Endothelial cell of umbilical vein (primary cell): ENCODE measurements around the gene LAMC1. TPM values are rescaled to one million over a fixed set of nuclear protein-coding genes. Genes with fewer than 3 reads are reported as not detected.

Source experiments
- BruUV-seq: library from RNA; stranded (reverse); fragments of 400-500 nt; replicated peaks from 2 replicates; lab custom pipeline; 2021; lab: Mats Ljungman, UMichigan
- CTCF ChIA-PET: fragments of 300-600, 350-600 bp; sonication (Branson Sonifier 250); formaldehyde crosslinking; loops from one replicate; lab custom pipeline; 2021; ENCODE audit warnings: antibody characterized with exemption, inconsistent platforms; lab: Charles Lee
- POLR2A ChIA-PET: fragments of 300-600, 350-600 bp; sonication (Branson Sonifier 250); formaldehyde crosslinking; loops from one replicate; lab custom pipeline; 2021; ENCODE audit warnings: antibody characterized with exemption, inconsistent platforms; lab: Charles Lee
- DNase-seq: peaks from one replicate; pipeline ENCODE4 v3.0.0-alpha.2; 2011; ENCODE audit warnings: low read depth, low spot score
- FAIRE-seq: peaks from 2 replicates; lab custom pipeline; 2011; peaks lifted over from hg19 to GRCh38; lab: Jason Lieb, UNC
- H2AFZ ChIP-seq: 2 replicates; pipeline ENCODE4 v1.6.0; 2012; ENCODE audit warnings: low read depth, low read length, control low read depth, inconsistent platforms
- H3K27ac ChIP-seq: 2 replicates; pipeline ENCODE4 v1.5.1; 2011; ENCODE audit warnings: low read depth, mild to moderate bottlenecking, control low read depth, low read length, moderate library complexity; ENCODE audit not compliant: insufficient read depth
- H3K27me3 ChIP-seq, 2 experiments: 2 replicates each; pipeline versions ENCODE4 v1.6.0 to v1.6.1; 2011; ENCODE audit warnings: low read length in 2 of 2, mixed read lengths in 1 of 2; ENCODE audit not compliant: control insufficient read depth in 2 of 2, insufficient read depth in 2 of 2
- H3K36me3 ChIP-seq, 2 experiments: 2 replicates in 1 of 2; 3 replicates in 1 of 2; pipeline ENCODE4 v1.5.1; 2011; ENCODE audit warnings: low read length in 2 of 2, mild to moderate bottlenecking in 1 of 2, moderate library complexity in 1 of 2; ENCODE audit not compliant: control insufficient read depth in 2 of 2, insufficient read depth in 2 of 2; ENCODE audit errors: extremely low read depth in 1 of 2
- H3K4me1 ChIP-seq: 3 replicates; pipeline ENCODE4 v1.5.1; 2011; ENCODE audit warnings: mild to moderate bottlenecking, low read length; ENCODE audit not compliant: control insufficient read depth, insufficient read depth; ENCODE audit errors: extremely low read depth
- H3K4me2 ChIP-seq: 2 replicates; pipeline ENCODE4 v1.6.1; 2011; ENCODE audit warnings: low read length, control low read depth, mixed read lengths; ENCODE audit not compliant: insufficient read depth
- H3K4me3 ChIP-seq, 3 experiments: fragments of 200-600 bp in 1 of 3; sonication (generic), shearing (Covaris generic) in 1 of 3; replicated peaks in 1 of 3; 2 replicates each; pipeline ENCODE4 v1.5.1; 2011 to 2016; ENCODE audit warnings: control low read depth in 3 of 3, low read length in 3 of 3, mild to moderate bottlenecking in 2 of 3, inconsistent platforms in 1 of 3, low read depth in 1 of 3, moderate library complexity in 1 of 3; ENCODE audit not compliant: insufficient read depth in 1 of 3
- H3K79me2 ChIP-seq: 2 replicates; pipeline ENCODE4 v1.6.0; 2012; ENCODE audit warnings: low read length, inconsistent platforms; ENCODE audit not compliant: control insufficient read depth, insufficient read depth
- H3K9ac ChIP-seq: replicated peaks from 2 replicates; pipeline ENCODE3; 2011; ENCODE audit warnings: low read length, control low read depth; ENCODE audit not compliant: insufficient read depth; ENCODE audit errors: extremely low read depth
- H3K9me1 ChIP-seq: replicated peaks from 3 replicates; pipeline ENCODE4 v1.6.0; 2011; ENCODE audit warnings: mild to moderate bottlenecking, low read length; ENCODE audit not compliant: control insufficient read depth, insufficient read depth; ENCODE audit errors: extremely low read depth
- H3K9me3 ChIP-seq: replicated peaks from 2 replicates; pipeline ENCODE4 v1.5.1; 2012; ENCODE audit warnings: low read length, inconsistent platforms; ENCODE audit not compliant: control insufficient read depth, insufficient read depth
- H4K20me1 ChIP-seq: replicated peaks from 2 replicates; pipeline ENCODE3; 2011; ENCODE audit warnings: mild to moderate bottlenecking, low read length; ENCODE audit not compliant: control insufficient read depth, insufficient read depth; ENCODE audit errors: extremely low read depth
- EZH2 ChIP-seq: IDR thresholded peaks from 2 replicates; pipeline ENCODE4 v1.6.1; 2012; ENCODE audit warnings: borderline replicate concordance, low read depth, mild to moderate bottlenecking, moderate library complexity, low read length, inconsistent platforms; ENCODE audit not compliant: severe bottlenecking
- FOS ChIP-seq: IDR thresholded peaks from 2 replicates; pipeline ENCODE4 v1.6.1; 2011; ENCODE audit warnings: mild to moderate bottlenecking, low read length, moderate library complexity, borderline replicate concordance; ENCODE audit not compliant: insufficient read depth
- GATA2 ChIP-seq: IDR thresholded peaks from 2 replicates; pipeline ENCODE4 v1.7.0; 2011; ENCODE audit warnings: low read depth, mild to moderate bottlenecking, moderate library complexity, mixed read lengths, low read length; ENCODE audit not compliant: insufficient read length, insufficient read depth
- JUN ChIP-seq: IDR thresholded peaks from 2 replicates; pipeline ENCODE4 v1.6.1; 2011; ENCODE audit warnings: borderline replicate concordance, low read depth; ENCODE audit not compliant: insufficient read length, insufficient read depth
- MYC ChIP-seq: IDR thresholded peaks from one replicate; pipeline ENCODE4 v1.6.1; 2011; ENCODE audit warnings: mild to moderate bottlenecking, low read depth, low read length
- POLR2A ChIP-seq: IDR thresholded peaks from 2 replicates; pipeline ENCODE4 v1.6.1; 2012; ENCODE audit warnings: low read depth, mild to moderate bottlenecking, control low read depth, low read length
- POLR2AphosphoS5 ChIP-seq: IDR thresholded peaks from 2 replicates; pipeline ENCODE4 v1.6.1; 2012; ENCODE audit warnings: low read depth, mild to moderate bottlenecking, control low read depth, low read length, moderate library complexity; ENCODE audit not compliant: insufficient read depth
- dilution Hi-C: fragments of 300-500 bp; cut with MboI; formaldehyde crosslinking; loops from one replicate; pipeline ENCODE4 v1.15.0; 2019; ENCODE audit warnings: low sequenced_read_pairs; ENCODE audit not compliant: extremely low pct_ligation_motif_present
- intact Hi-C: fragments of 100-400 bp; cut with micrococcal nuclease; formaldehyde crosslinking; loops from one replicate; pipeline ENCODE4 v1.10.0; 2022
- polyA plus RNA-seq, 4 experiments: library from polyadenylated mRNA; depleted of rRNA in 3 of 4; stranded (reverse) in 3 of 4; unstranded in 1 of 4; fragments of >200 nt; gene quantifications; 2 replicates each; pipeline versions ENCODE4 v1.2.1 to v1.2.3, GENCODE V29; 2011 to 2012; ENCODE audit warnings: missing spikeins in 1 of 4
- total RNA-seq: library from RNA; stranded (reverse); gene quantifications from 2 replicates; pipeline ENCODE4 v1.2.3, GENCODE V29; 2021
- TF ChIP-seq, protein P1 (sequence below), 2 donors: IDR thresholded peaks; 1 replicate in 1 of 2; 2 replicates in 1 of 2; pipeline ENCODE4 v1.5.1; 2011; ENCODE audit warnings: low read length in 2 of 2, mild to moderate bottlenecking in 2 of 2, moderate library complexity in 2 of 2, control low read depth in 1 of 2, inconsistent platforms in 1 of 2, low read depth in 1 of 2; ENCODE audit not compliant: insufficient read depth in 1 of 2; ENCODE audit errors: extremely low read depth in 1 of 2
- TF ChIP-seq, protein P2 (sequence below): IDR thresholded peaks from 2 replicates; pipeline ENCODE4 v1.6.1; 2011; ENCODE audit not compliant: insufficient read depth, insufficient read length

Gene LAMC1
- total and polyA plus RNA-seq, 2 donors (not counting 3 experiments of a cell fraction or from before 2014, with no cell fraction given) = 92.5 to 216 TPM

DNA sequence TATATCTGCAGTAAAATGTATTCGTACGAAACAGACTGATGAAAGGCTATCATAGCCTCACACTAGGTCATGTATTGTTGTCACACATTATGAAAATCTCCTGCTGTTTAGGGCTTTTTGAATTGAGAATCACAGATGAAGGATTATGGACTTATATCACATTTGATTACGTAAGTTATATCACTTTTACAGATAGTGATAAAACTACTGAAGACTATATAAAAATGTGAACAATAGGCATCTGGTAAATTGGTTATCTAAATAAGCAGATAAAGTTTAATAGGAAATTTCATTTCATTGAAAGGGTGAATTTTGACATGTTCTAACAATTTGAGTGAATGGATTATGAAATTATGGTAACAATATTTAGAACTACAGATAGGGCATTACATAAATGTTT lies 20.0 kb downstream of the LAMC1 start:
- no peak overlapping the region for H3K27ac ChIP-seq
- H2AFZ ChIP-seq = no peak overlapping the region
- peaks cover 97% of the 10 kb centered on the region for H3K79me2 ChIP-seq
- H3K4me2 ChIP-seq = no peak overlapping the region
- ChIA-PET POLR2A (no interaction called here), CTCF (no interaction called here)
- intact Hi-C loops = no loop called here
- dilution Hi-C loops = no loop called here
- H3K9me3 ChIP-seq = no peaks in the 10 kb centered on the region
- H3K9me1 ChIP-seq = no peaks in the 10 kb centered on the region
- peaks cover 7% of the 10 kb centered on the region for H4K20me1 ChIP-seq
- no TSS peak for BruUV-seq
- H3K4me3 ChIP-seq = no peak overlapping the region
- H3K9ac ChIP-seq = no peak overlapping the region
- H3K36me3 ChIP-seq = no peaks in the 10 kb centered on the region
- peaks cover 41% of the 10 kb centered on the region for H3K4me1 ChIP-seq
- DNase-seq = no peak
- FAIRE-seq = no peak
- TF ChIP-seq MYC = no peak
- no peak for TF ChIP-seq GATA2
- no peak for TF ChIP-seq JUN
- H3K27me3 ChIP-seq = no peaks in the 10 kb centered on the region

DNA sequence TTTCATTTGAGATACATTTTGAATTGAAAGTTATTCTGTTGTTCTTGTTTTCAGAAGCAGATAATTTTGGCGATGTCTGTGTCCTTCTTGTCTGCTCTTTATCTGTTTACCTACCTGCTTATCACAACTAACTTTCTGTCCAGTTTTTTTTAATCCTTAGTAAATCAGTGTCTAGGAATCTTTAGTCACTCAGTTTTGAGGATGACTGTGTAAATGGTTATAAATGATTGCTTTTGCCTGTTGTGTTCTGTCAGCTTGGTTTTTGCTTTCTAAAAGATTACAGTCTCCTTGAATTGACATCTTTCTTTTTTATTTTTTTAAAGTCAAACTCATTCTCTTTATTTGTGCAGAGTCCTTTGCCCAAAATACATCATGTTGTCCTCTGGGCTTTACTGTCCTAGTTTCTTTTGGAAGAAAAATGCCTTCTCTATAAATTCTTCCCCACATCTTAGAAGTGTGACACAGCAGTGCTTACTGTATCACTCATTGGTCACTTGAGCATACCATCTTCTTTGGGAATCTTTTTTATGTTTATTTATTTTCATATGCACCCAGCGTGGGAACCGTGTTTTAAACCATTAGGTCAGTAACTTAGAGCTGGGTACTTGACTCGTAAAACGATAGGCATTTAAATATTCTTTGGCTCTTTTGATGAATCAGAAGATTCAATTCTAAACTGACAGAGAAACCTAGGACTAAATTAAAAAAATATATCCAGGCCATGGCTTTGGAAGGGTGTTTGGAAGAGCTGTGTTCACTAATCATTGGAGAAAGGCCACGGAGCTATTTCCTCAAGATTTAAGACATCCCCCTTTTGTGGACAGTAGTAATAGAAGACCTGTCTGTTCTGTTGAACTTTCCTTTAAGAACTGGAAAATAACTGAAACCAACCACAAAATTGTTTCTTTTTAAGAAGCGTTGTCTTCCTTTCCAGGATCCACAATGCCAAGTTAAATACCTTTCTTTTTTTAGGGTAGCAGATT lies 20.9 kb downstream of the LAMC1 start:
- Histone ChIP-seq H3K9me1 (no peaks in the 10 kb centered on the region), H3K79me2 (peaks cover 98% of the 10 kb centered on the region), H3K9ac (no peak overlapping the region), H3K27ac (no peak overlapping the region), H2AFZ (no peak overlapping the region), H3K4me2 (no peak overlapping the region), H3K36me3 (no peaks in the 10 kb centered on the region), H3K27me3 (no peaks in the 10 kb centered on the region), H4K20me1 (peaks cover 7% of the 10 kb centered on the region), H3K4me1 (peaks cover 38% of the 10 kb centered on the region), H3K9me3 (no peaks in the 10 kb centered on the region), H3K4me3 (no peak overlapping the region)
- TF ChIP-seq FOS (no peak), POLR2A (no peak), JUN (no peak), EZH2 (no peak), MYC (no peak), GATA2 (no peak), POLR2AphosphoS5 (no peak)
- TF ChIP-seq, protein P1, sequence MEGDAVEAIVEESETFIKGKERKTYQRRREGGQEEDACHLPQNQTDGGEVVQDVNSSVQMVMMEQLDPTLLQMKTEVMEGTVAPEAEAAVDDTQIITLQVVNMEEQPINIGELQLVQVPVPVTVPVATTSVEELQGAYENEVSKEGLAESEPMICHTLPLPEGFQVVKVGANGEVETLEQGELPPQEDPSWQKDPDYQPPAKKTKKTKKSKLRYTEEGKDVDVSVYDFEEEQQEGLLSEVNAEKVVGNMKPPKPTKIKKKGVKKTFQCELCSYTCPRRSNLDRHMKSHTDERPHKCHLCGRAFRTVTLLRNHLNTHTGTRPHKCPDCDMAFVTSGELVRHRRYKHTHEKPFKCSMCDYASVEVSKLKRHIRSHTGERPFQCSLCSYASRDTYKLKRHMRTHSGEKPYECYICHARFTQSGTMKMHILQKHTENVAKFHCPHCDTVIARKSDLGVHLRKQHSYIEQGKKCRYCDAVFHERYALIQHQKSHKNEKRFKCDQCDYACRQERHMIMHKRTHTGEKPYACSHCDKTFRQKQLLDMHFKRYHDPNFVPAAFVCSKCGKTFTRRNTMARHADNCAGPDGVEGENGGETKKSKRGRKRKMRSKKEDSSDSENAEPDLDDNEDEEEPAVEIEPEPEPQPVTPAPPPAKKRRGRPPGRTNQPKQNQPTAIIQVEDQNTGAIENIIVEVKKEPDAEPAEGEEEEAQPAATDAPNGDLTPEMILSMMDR (IDR thresholded peaks at IDR 0.05; ENCODE audit: extremely low read depth in 1 of 2, insufficient read depth in 1 of 2, low read depth in 1 of 2, low read length in 2 of 2) = no peak
- TF ChIP-seq, protein P2, sequence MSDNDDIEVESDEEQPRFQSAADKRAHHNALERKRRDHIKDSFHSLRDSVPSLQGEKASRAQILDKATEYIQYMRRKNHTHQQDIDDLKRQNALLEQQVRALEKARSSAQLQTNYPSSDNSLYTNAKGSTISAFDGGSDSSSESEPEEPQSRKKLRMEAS = no peak
- ChIA-PET POLR2A (no interaction called here), CTCF (interaction anchor here (1.0 to 1.5 kb wide), 3 partner anchors 15 to 81 kb away, joined by 3 read pairs; no protein-coding TSS in a partner anchor)
- dilution Hi-C loops (no loop called here), intact Hi-C loops (no loop called here)
- FAIRE-seq (no peak), DNase-seq (no peak)
- BruUV-seq = no TSS peak
